NCI-H2196 treated with DMSO at 0.1 percent for 48 hours (cell line): ENCODE results near the gene SLC25A29.
"Not testable (repeated sequence)": the region's sequence is repeated elsewhere in the genome, so short reads cannot be mapped to it uniquely, and the experiment has no call there.

Experiments used
- DNase-seq: peaks from one replicate; lab custom pipeline; 2025; ENCODE audit not compliant: unreplicated experiment; lab: John Stamatoyannopoulos, UW

SLC25A29 gene

GRCh38 chr14:100312877-100313400 is 6.7 kb upstream of the SLC25A29 start:
- no peak for DNase-seq

- not testable (repeated sequence) for DNase-seq
Measured at GRCh38 chr14:100312110-100312876, 6.0 kb upstream of the SLC25A29 start.

GRCh38 chr14:100309028-100309737 is 2.9 kb upstream of the SLC25A29 start:
- DNase-seq = no peak

GRCh38 chr14:100308427-100308792 is 2.2 kb upstream of the SLC25A29 start:
- not testable (repeated sequence) for DNase-seq

GRCh38 chr14:100307766-100308426 is 1.7 kb upstream of the SLC25A29 start:
- no peak for DNase-seq

GRCh38 chr14:100306998-100307765 is 938 bp upstream of the SLC25A29 start:
- DNase-seq = no peak

GRCh38 chr14:100305324-100306100 is 732 bp downstream of the SLC25A29 start:
- no peak for DNase-seq

- DNase-seq = no peak
Measured at GRCh38 chr14:100304825-100305323, 1.4 kb downstream of the SLC25A29 start.

- DNase-seq = no peak
Measured at GRCh38 chr14:100303925-100304324, 2.3 kb downstream of the SLC25A29 start.

- DNase-seq = no peak
Measured at GRCh38 chr14:100303179-100303578, 3.1 kb downstream of the SLC25A29 start.

GRCh38 chr14:100302616-100303015 is 3.6 kb downstream of the SLC25A29 start:
- no peak for DNase-seq

- no peak for DNase-seq
Measured at GRCh38 chr14:100299238-100299560, 7.0 kb downstream of the SLC25A29 start.

- DNase-seq = no peak
Measured at GRCh38 chr14:100298551-100299237, 7.5 kb downstream of the SLC25A29 start.

- DNase-seq = no peak
Measured at GRCh38 chr14:100297320-100298300, 8.6 kb downstream of the SLC25A29 start.

GRCh38 chr14:100296729-100297128 is 9.5 kb downstream of the SLC25A29 start:
- not testable (repeated sequence) for DNase-seq

- DNase-seq = no peak
Measured at GRCh38 chr14:100296106-100296651, 10.1 kb downstream of the SLC25A29 start.

- DNase-seq = no peak
Measured at GRCh38 chr14:100295376-100296105, 10.7 kb downstream of the SLC25A29 start.
